Astrocyte of the spinal cord (primary cell): Measurements from ENCODE around the gene SS18.

Experiments
- DNase-seq: peaks from one replicate; pipeline ENCODE4 v3.0.0; 2011; ENCODE audit warnings: low read depth, low spot score
- H3K4me3 ChIP-seq: 2 replicates; pipeline ENCODE4 v1.5.1; 2011; ENCODE audit warnings: low read depth, mild to moderate bottlenecking, low read length, moderate library complexity
- in situ Hi-C: cut with HindIII; loops from 2 replicates; pipeline ENCODE4 v1.10.0; 2017; ENCODE audit warnings: low sequenced_read_pairs
- TF ChIP-seq, protein P1 (sequence below): IDR thresholded peaks from 2 replicates; pipeline ENCODE4 v1.5.1; 2012; ENCODE audit warnings: low read depth, mild to moderate bottlenecking, low read length, inconsistent platforms

The SS18 gene

GRCh38 chr18:25998461-25998860 lies 92.0 kb downstream of the SS18 start:
- in situ Hi-C loops, result no loop called here
- DNase-seq, result no peak
- H3K4me3 ChIP-seq, result no peak overlapping the region
- TF ChIP-seq, protein P1, sequence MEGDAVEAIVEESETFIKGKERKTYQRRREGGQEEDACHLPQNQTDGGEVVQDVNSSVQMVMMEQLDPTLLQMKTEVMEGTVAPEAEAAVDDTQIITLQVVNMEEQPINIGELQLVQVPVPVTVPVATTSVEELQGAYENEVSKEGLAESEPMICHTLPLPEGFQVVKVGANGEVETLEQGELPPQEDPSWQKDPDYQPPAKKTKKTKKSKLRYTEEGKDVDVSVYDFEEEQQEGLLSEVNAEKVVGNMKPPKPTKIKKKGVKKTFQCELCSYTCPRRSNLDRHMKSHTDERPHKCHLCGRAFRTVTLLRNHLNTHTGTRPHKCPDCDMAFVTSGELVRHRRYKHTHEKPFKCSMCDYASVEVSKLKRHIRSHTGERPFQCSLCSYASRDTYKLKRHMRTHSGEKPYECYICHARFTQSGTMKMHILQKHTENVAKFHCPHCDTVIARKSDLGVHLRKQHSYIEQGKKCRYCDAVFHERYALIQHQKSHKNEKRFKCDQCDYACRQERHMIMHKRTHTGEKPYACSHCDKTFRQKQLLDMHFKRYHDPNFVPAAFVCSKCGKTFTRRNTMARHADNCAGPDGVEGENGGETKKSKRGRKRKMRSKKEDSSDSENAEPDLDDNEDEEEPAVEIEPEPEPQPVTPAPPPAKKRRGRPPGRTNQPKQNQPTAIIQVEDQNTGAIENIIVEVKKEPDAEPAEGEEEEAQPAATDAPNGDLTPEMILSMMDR, result no peak

GRCh38 chr18:25992566-25992965 lies 97.8 kb downstream of the SS18 start:
- in situ Hi-C loops, result no loop called here
- no peak overlapping the region for H3K4me3 ChIP-seq
- TF ChIP-seq, protein P1, result no peak
- DNase-seq, result no peak

DNA sequence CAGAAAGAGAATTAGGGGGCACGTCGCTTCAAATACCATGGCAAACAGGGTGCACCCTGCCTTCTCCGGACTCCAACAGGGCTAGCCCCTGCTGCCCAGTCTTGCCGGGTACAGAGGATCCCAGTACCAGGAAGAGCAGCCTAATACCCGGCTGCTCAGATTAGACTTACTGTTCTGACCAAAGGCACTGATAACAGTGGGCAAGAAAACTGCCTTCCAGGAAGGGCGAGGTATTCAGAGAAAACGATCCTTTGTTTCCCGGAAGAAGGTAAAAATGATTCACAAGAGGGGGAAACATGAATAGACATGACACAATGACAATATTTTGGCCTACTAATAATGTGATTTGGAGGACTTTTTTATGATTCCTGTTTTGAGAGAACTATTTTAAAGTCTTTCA lies 99.9 kb downstream of the SS18 start:
- in situ Hi-C loops, result no loop called here
- TF ChIP-seq, protein P1, result no peak
- no peak overlapping the region for H3K4me3 ChIP-seq
- DNase-seq, result no peak

- in situ Hi-C loops, result no loop called here
- DNase-seq, result no peak
- no peak overlapping the region for H3K4me3 ChIP-seq
- TF ChIP-seq, protein P1, result no peak
Measured at GRCh38 chr18:25985707-25986394, 104.6 kb downstream of the SS18 start.

DNA sequence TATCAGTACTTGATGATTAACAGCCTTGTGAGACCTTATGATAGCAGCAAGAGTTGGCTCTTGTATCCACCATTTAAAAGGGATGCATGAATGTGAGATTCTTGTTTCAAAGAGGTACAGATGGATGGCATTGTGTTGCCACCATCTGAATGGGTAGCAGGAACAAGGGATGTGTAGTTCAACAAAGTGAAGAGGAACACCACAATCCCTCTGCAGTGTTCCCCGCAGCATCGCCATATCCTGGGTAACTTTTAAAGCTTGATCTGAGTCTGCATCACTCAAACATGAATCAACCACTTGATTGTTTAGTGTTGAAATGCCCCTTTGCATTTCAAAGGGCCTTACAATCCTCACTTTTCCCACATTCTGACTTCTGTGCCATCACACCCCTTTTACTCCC lies 106.7 kb downstream of the SS18 start:
- DNase-seq, result no peak
- in situ Hi-C loops, result no loop called here
- TF ChIP-seq, protein P1, result no peak

DNA sequence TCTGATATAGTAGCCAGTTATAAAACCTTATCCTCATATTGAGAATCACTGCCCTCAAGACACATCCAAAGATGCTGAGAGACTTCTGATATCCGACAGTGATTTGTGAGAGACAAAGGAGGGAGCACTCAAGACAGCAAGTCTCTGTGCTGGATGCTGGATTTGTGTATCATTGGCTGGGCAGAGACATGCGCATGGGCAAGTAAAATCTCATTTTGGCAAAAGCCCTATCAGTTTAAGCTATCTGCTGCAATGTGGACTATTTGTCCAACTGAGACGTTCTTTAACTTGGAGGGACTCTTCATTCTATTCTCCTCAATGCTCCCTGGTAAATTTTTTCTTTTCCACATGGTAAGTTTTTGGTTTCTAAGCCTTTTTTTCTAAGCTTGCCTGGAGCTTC lies 107.5 kb downstream of the SS18 start:
- in situ Hi-C loops, result no loop called here
- no peak for DNase-seq
- TF ChIP-seq, protein P1, result no peak
- H3K4me3 ChIP-seq, result no peak overlapping the region

More for the DNA sequence above, 106.7 kb downstream of the SS18 start:
- H3K4me3 ChIP-seq, result no peak overlapping the region
